Motor neuron (in vitro differentiated cells): ENCODE data around the gene USP21. TPM values are rescaled to one million over a fixed set of nuclear protein-coding genes. Genes with fewer than 3 reads are reported as not detected.

ENCODE experiments used
- total RNA-seq, 8 experiments: library from RNA; unstranded; fragments of 300-600 nt; gene quantifications; 2 replicates each; pipeline versions ENCODE4 v1.2.3 to v1.2.4, GENCODE V29; 2022

USP21 gene
- total RNA-seq, 8 experiments from 2014 or later: 11.2 to 30.4 (median 22.8) TPM

Other genes starting within 250 kb of the USP21 start
- gene ITLN2, start 204.7 kb upstream of the USP21 start, total RNA-seq: 1 to 10 TPM in 1 of 8 experiments, under 1 TPM in 4, not detected in 3; 0.29 to 1.8 (median 0.83) TPM
- gene F11R, start 138.3 kb upstream of the USP21 start, total RNA-seq: 10 to 100 TPM in 1 of 8 experiments, 1 to 10 TPM in 7; 1.4 to 14.5 (median 5.2) TPM
- 10 to 100 TPM in 1 of 8 experiments, 1 to 10 TPM in 4, under 1 TPM in 1, not detected in 2; 0.46 to 13.4 (median 1.9) TPM for gene TSTD1, start 120.5 kb upstream of the USP21 start, total RNA-seq
- gene USF1, start 113.5 kb upstream of the USP21 start, total RNA-seq: 100 to 1,000 TPM in 3 of 8 experiments, 10 to 100 TPM in 5; 60.3 to 156 (median 85.6) TPM
- 1 to 10 TPM in 5 of 8 experiments, under 1 TPM in 3; 0.64 to 2.8 (median 1.3) TPM for gene ARHGAP30, start 89.6 kb upstream of the USP21 start, total RNA-seq
- 10 to 100 TPM in 1 of 8 experiments, 1 to 10 TPM in 2, under 1 TPM in 4, not detected in 1; 0.14 to 29.1 (median 0.85) TPM for gene NECTIN4, start 69.9 kb upstream of the USP21 start, total RNA-seq
- gene KLHDC9, start 61.1 kb upstream of the USP21 start, total RNA-seq: 10 to 100 TPM in 5 of 8 experiments, 1 to 10 TPM in 2, not detected in 1; 1.5 to 38.5 (median 30.0) TPM
- 100 to 1,000 TPM in 7 of 8 experiments, 10 to 100 TPM in 1; 99.1 to 356 (median 197) TPM for gene PFDN2, start 41.5 kb upstream of the USP21 start, total RNA-seq
- gene NIT1, start 41.4 kb upstream of the USP21 start, total RNA-seq: 10 to 100 TPM; 27.7 to 59.0 (median 45.7) TPM
- gene DEDD, start 26.8 kb upstream of the USP21 start, total RNA-seq: 10 to 100 TPM; 12.6 to 34.4 (median 23.0) TPM
- 100 to 1,000 TPM in 2 of 8 experiments, 10 to 100 TPM in 6; 49.7 to 124 (median 91.4) TPM for gene UFC1, start 5.5 kb upstream of the USP21 start, total RNA-seq
- gene PPOX, start 6.9 kb downstream of the USP21 start, total RNA-seq: 10 to 100 TPM; 18.4 to 86.8 (median 39.6) TPM
- 10 to 100 TPM; 32.2 to 50.4 (median 39.9) TPM for gene B4GALT3, start 18.0 kb downstream of the USP21 start, total RNA-seq
- gene ADAMTS4, start 39.6 kb downstream of the USP21 start, total RNA-seq: 10 to 100 TPM in 3 of 8 experiments, 1 to 10 TPM in 3, under 1 TPM in 2; 0.33 to 18.5 (median 2.3) TPM
- 100 to 1,000 TPM in 7 of 8 experiments, 10 to 100 TPM in 1; 87.8 to 151 (median 125) TPM for gene NDUFS2, start 42.9 kb downstream of the USP21 start, total RNA-seq
- 1 to 10 TPM in 1 of 8 experiments, under 1 TPM in 1, not detected in 6; 0.75 to 1.4 TPM for gene FCER1G, start 55.8 kb downstream of the USP21 start, total RNA-seq
- 1 to 10 TPM in 1 of 8 experiments, not detected in 7; 2.3 TPM for gene APOA2, start 64.1 kb downstream of the USP21 start, total RNA-seq
- 10 to 100 TPM in 7 of 8 experiments, 1 to 10 TPM in 1; 5.1 to 24.3 (median 17.3) TPM for gene TOMM40L, start 66.6 kb downstream of the USP21 start, total RNA-seq
- 1 to 10 TPM; 1.2 to 6.1 (median 3.7) TPM for gene NR1I3, start 78.7 kb downstream of the USP21 start, total RNA-seq
- gene PCP4L1, start 99.2 kb downstream of the USP21 start, total RNA-seq: 1 to 10 TPM in 2 of 8 experiments, under 1 TPM in 5, not detected in 1; 0.32 to 3.9 (median 0.59) TPM
- gene MPZ, start 150.5 kb downstream of the USP21 start, total RNA-seq: 1 to 10 TPM; 1.0 to 8.7 (median 2.2) TPM
- 100 to 1,000 TPM in 4 of 8 experiments, 10 to 100 TPM in 4; 24.6 to 179 (median 77.7) TPM for gene SDHC, start 154.9 kb downstream of the USP21 start, total RNA-seq
- gene CFAP126, start 208.4 kb downstream of the USP21 start, total RNA-seq: 100 to 1,000 TPM in 1 of 8 experiments, 1 to 10 TPM in 1, not detected in 6; 4.6 to 128 TPM